ENCODE results near the gene DBX2.
"Not testable (repeated sequence)": the region's sequence is repeated elsewhere in the genome, so short reads cannot be mapped to it uniquely, and the experiment has no call there.

Gene DBX2

DNA sequence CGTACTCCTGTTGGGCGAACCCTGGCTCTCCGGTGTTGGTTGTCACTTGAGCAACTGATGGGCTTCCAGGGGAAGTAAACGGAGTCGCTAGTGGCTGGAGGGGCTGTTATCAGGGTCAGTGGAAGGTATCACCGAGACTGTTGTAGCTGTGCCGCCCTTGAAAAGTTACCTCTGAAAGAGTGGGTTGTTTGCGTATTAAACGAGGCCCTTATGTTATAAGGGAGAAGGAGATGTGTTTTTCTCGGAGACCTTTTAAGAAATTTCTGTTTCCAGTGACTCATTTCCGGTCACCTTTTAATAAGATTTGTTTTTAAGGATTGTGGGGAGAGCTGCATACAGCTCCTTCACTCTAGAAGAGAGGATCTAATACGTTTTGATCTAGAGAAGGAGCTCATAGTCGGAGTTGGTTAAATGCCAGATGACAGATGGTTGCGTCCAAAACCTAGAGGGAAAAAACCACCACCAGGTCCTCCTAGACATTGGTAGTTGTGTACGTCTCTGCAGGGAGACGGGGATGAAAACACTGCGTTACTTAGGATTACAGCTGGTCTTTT lies 750 bp upstream of the DBX2 start:
- Histone ChIP-seq H3K4me3 (ENCODE audit: low read length) (no peak overlapping the region), H3K27me3 (ENCODE audit: insufficient read depth, low read length) (peaks cover 55% of the 10 kb centered on the region), H3K36me3 (ENCODE audit: insufficient read depth, low read length) (no peaks in the 10 kb centered on the region), H2AFZ (ENCODE audit: low read depth, low read length) (no peak overlapping the region), H3K4me1 (ENCODE audit: insufficient read depth, low read length) (peaks cover 5% of the 10 kb centered on the region), H3K9me3 (ENCODE audit: low read length) (peaks cover 6% of the 10 kb centered on the region)

DNA sequence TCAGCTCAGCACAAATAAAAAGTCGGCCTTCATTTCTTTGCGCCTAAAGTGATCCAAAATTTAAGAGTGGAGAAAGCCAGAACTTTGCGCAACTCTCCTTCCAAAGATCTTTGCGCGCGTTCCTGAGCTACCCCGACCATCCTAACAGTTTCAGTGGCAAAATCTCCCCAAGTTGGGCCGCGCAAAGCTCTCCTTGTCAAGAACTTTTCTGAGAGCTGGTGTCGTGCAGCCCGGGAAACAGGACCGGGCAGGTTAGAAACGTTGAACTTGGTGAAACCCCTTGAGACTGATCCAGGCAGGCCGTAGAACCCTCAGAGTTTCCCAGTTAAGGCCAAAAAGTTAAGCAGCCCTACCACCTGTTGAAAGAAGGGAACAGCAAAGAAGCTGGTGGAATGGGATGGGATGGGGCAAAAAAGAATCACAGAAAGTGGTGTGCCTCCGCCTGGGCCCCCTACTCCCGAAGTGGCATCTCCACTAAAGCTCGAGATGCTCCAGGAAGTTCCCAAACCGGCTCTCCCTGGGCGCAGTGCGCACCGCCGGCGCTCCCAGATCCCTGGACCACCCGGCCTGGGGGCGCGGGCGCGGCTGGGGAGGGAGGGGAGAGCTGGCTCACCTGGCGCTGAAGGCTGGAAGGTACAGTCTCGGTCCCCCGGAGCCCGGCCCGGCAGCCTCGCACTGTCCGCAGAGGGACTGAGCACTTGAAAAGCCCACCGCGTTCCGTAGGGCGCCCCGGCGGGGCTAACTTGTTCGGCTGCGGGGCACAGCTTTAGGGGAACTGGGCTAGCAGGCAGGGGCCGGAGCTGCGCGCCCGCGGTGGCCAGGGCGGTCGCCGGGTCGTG lies 768 bp downstream of the DBX2 start:
- Histone ChIP-seq H3K4me1 (ENCODE audit: insufficient read depth, low read length) (peaks cover 5% of the 10 kb centered on the region), H2AFZ (ENCODE audit: low read depth, low read length) (peak overlapping the region; percentile 76), H3K4me3 (ENCODE audit: low read length) (peak overlapping the region; percentile 36), H3K9me3 (ENCODE audit: low read length) (peaks cover 6% of the 10 kb centered on the region), H3K27me3 (ENCODE audit: insufficient read depth, low read length) (peaks cover 67% of the 10 kb centered on the region), H3K36me3 (ENCODE audit: insufficient read depth, low read length) (no peaks in the 10 kb centered on the region)

DNA sequence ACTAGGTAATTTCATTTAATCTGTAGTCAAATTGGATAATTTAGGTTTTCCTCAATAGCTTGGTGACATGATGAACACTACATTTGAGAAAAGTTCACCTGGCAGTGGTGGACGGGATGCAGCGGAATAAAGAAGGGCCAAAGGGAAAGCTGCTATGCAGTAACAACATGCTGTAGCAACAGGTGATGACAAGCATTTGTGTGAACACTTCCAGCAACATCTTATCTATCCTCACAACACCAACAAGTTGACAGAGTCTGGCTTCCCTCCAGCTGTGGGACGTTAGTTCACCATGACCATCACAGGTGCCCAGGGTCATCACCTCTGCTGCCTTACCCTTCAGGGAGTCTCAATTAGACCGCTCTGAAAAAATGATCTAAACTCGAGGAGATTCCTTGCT lies 8.3 kb downstream of the DBX2 start:
- H3K36me3 ChIP-seq (ENCODE audit: insufficient read depth, low read length), result no peaks in the 10 kb centered on the region
- H3K27me3 ChIP-seq (ENCODE audit: insufficient read depth, low read length), result peaks cover 35% of the 10 kb centered on the region
- H3K4me1 ChIP-seq (ENCODE audit: insufficient read depth, low read length), result no peaks in the 10 kb centered on the region
- H3K4me3 ChIP-seq (ENCODE audit: low read length), result no peak overlapping the region
- peaks cover 1% of the 10 kb centered on the region for H3K9me3 ChIP-seq (ENCODE audit: low read length)
- H2AFZ ChIP-seq (ENCODE audit: low read depth, low read length), result no peak overlapping the region

DNA sequence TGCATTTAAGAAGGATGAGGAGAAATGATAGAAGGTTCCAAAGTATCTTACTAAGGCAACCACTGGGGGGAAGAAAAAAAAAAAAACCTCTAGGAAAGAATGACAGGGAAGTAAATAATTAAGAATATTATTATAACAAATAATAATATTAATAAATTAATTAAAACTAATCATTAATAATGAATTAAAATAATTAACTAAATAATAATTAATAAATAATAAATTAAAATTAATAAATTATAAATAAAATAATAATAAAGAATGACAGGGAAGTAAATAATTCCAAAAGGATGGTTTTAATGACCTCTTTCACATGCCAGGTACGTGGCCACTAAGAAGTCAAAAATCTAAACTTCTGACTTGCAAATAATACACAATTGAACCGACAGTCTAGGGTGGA lies 9.9 kb downstream of the DBX2 start:
- Histone ChIP-seq H3K9me3 (ENCODE audit: low read length) (peaks cover 1% of the 10 kb centered on the region), H3K36me3 (ENCODE audit: insufficient read depth, low read length) (no peaks in the 10 kb centered on the region), H3K4me1 (ENCODE audit: insufficient read depth, low read length) (no peaks in the 10 kb centered on the region), H3K27me3 (ENCODE audit: insufficient read depth, low read length) (peaks cover 25% of the 10 kb centered on the region), H3K4me3 (ENCODE audit: low read length) (no peak overlapping the region), H2AFZ (ENCODE audit: low read depth, low read length) (no peak overlapping the region)

DNA sequence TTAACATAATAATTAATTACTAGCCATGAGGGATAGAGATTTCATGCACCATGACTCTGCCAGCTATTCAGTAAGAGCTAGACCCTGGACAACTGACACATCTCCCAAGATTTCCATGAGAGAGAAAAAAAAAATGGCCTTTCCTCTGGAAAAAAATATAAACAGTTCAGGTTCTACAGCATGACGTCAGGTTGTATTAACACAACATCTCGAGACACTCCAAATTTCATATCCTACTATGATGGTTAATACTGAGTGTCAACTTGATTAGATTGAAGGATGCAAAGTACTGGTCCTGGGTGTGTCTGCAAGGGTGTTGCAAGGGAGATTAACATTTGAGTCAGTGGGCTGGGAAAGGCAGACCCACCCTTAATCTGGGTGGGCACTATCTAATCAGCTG lies 11.1 kb downstream of the DBX2 start:
- no peaks in the 10 kb centered on the region for H3K36me3 ChIP-seq (ENCODE audit: insufficient read depth, low read length)
- peaks cover 14% of the 10 kb centered on the region for H3K27me3 ChIP-seq (ENCODE audit: insufficient read depth, low read length)
- peaks cover 10% of the 10 kb centered on the region for H3K4me1 ChIP-seq (ENCODE audit: insufficient read depth, low read length)
- H3K9me3 ChIP-seq (ENCODE audit: low read length), result peaks cover 1% of the 10 kb centered on the region
- no peak overlapping the region for H2AFZ ChIP-seq (ENCODE audit: low read depth, low read length)
- H3K4me3 ChIP-seq (ENCODE audit: low read length), result no peak overlapping the region

DNA sequence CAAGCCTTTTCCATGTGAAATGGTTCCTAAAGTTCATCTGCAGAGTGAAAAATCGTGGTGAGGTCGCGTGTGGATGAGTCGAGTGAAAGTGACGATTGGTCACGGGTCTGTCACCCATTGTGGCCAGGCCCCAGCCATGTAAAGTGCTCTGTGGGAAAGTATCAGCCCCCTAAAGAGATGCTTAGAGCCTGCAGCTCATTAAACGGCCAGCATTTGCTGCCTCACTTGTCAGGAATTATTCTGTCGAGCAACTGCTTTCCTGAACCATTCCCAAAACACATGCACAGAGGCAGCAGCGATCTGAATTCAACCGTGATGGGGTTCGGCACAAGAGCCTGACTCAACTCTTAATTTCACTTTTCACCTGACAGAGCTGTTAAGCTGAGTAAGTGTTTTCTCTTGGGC lies 16.0 kb downstream of the DBX2 start:
- Histone ChIP-seq H2AFZ (ENCODE audit: low read depth, low read length) (no peak overlapping the region), H3K9me3 (ENCODE audit: low read length) (no peaks in the 10 kb centered on the region), H3K4me3 (ENCODE audit: low read length) (peak overlapping the region; percentile 11), H3K27me3 (ENCODE audit: insufficient read depth, low read length) (peaks cover 8% of the 10 kb centered on the region), H3K36me3 (ENCODE audit: insufficient read depth, low read length) (no peaks in the 10 kb centered on the region), H3K4me1 (ENCODE audit: insufficient read depth, low read length) (peaks cover 17% of the 10 kb centered on the region)

DNA sequence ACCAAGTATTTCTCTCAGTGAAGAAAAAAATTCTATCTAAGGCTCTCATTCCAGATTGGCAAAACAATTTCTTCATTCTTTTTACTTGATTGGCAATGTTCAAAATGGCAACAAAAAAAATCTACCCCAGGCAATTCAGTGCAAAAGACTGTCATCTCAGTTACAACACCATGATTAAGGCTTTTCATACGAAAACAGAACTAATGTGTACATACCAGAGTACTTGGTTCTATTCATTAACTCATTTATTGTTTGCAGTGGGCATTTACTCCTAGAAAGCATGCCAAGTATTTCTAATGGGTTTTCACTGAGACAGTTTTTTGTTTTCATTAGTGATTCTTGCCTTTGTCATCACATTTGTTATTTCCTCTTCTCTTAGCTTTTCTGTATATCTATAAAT lies 33.0 kb downstream of the DBX2 start:
- H3K4me1 ChIP-seq (ENCODE audit: insufficient read depth, low read length), result no peaks in the 10 kb centered on the region

DNA sequence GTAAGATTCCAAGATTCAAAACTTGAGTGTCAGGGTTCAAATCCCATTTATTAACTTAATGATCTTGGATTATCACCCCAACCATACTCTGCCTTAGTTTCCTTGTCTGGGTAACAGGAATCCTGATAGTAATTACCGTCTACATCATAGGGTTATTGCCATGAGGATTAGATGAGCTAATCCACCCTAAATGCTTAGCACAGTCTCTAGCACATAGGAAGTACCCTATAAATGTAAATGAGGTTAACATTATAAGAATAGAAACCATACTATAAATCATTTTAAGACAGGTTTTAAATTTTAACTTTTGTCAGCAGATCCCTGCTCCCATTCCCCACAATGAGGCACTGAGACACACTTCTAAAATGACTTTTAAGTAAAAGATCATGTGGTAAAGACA lies 36.5 kb downstream of the DBX2 start:
- H3K4me3 ChIP-seq (ENCODE audit: low read length), result no peak overlapping the region
- H3K36me3 ChIP-seq (ENCODE audit: insufficient read depth, low read length), result no peaks in the 10 kb centered on the region
- no peaks in the 10 kb centered on the region for H3K27me3 ChIP-seq (ENCODE audit: insufficient read depth, low read length)
- H3K4me1 ChIP-seq (ENCODE audit: insufficient read depth, low read length), result no peaks in the 10 kb centered on the region
- no peaks in the 10 kb centered on the region for H3K9me3 ChIP-seq (ENCODE audit: low read length)
- H2AFZ ChIP-seq (ENCODE audit: low read depth, low read length), result no peak overlapping the region

More for the DNA sequence above, 33.0 kb downstream of the DBX2 start:
- Histone ChIP-seq H2AFZ (ENCODE audit: low read depth, low read length) (no peak overlapping the region), H3K9me3 (ENCODE audit: low read length) (no peaks in the 10 kb centered on the region), H3K4me3 (ENCODE audit: low read length) (no peak overlapping the region), H3K36me3 (ENCODE audit: insufficient read depth, low read length) (no peaks in the 10 kb centered on the region), H3K27me3 (ENCODE audit: insufficient read depth, low read length) (no peaks in the 10 kb centered on the region)

DNA sequence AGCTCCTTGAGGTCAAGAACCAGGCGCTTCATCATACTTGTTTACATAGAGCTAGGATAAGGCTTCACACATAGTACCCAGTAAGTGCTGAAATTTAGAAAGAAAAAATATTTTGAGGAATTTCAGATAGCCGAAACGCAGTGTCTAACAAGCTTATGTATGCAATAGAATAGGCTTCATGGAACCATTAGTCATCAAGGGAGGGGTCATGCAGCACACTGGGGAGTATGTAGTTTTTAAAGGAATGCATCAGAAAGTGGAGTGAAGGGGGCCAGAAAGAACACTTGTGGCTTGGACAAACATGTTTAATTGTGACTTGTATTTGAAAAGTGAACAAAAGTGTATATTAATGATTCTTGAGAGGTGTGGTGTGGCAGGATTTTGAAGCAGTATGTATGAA lies 38.1 kb downstream of the DBX2 start:
- Histone ChIP-seq H3K9me3 (ENCODE audit: low read length) (no peaks in the 10 kb centered on the region), H3K4me1 (ENCODE audit: insufficient read depth, low read length) (no peaks in the 10 kb centered on the region), H3K4me3 (ENCODE audit: low read length) (no peak overlapping the region), H3K36me3 (ENCODE audit: insufficient read depth, low read length) (no peaks in the 10 kb centered on the region), H3K27me3 (ENCODE audit: insufficient read depth, low read length) (no peaks in the 10 kb centered on the region), H2AFZ (ENCODE audit: low read depth, low read length) (no peak overlapping the region)

DNA sequence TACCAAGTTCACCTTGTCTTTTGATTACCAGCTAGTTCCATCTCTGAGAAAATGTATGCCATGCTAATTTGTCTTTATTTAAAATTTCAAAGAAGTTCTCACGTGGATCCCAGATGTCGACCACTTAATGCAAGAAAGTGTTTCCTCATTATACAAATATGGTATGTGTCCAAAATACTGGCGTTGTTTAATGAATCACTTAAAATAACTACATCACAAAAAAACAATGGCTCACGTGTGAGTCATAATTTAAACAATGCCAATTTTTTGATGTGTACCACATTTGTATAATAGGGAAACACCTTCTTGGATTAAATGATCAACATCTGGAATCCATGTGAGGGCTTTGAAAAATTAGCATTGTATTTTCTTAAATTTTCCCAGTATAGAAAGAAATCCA lies 40.8 kb downstream of the DBX2 start:
- Histone ChIP-seq H3K4me3 (ENCODE audit: low read length) (no peak overlapping the region), H2AFZ (ENCODE audit: low read depth, low read length) (no peak overlapping the region), H3K27me3 (ENCODE audit: insufficient read depth, low read length) (no peaks in the 10 kb centered on the region), H3K9me3 (ENCODE audit: low read length) (no peaks in the 10 kb centered on the region), H3K36me3 (ENCODE audit: insufficient read depth, low read length) (no peaks in the 10 kb centered on the region), H3K4me1 (ENCODE audit: insufficient read depth, low read length) (no peaks in the 10 kb centered on the region)

DNA sequence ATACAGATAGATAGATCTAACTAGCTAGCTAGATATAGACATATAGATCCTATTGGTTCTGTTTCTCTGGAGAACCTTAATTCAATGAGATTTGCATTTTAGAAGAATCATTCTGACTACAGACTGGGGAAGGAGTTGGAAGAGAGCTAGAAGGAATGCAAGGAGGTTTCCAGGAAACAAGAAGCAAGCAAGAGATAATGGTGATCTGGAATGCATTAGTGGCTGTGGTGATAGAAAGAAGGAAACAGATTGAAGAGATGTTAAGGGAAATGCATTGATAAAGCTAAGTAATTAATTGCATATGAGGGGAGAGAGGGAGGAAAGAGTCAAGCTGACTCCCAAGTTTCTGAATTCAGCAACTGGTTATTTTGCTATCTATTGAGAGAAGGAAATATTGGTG lies 42.7 kb downstream of the DBX2 start:
- H2AFZ ChIP-seq (ENCODE audit: low read depth, low read length), result no peak overlapping the region
- H3K36me3 ChIP-seq (ENCODE audit: insufficient read depth, low read length), result no peaks in the 10 kb centered on the region
- no peaks in the 10 kb centered on the region for H3K4me1 ChIP-seq (ENCODE audit: insufficient read depth, low read length)
- H3K4me3 ChIP-seq (ENCODE audit: low read length), result no peak overlapping the region
- no peaks in the 10 kb centered on the region for H3K27me3 ChIP-seq (ENCODE audit: insufficient read depth, low read length)
- no peaks in the 10 kb centered on the region for H3K9me3 ChIP-seq (ENCODE audit: low read length)

DNA sequence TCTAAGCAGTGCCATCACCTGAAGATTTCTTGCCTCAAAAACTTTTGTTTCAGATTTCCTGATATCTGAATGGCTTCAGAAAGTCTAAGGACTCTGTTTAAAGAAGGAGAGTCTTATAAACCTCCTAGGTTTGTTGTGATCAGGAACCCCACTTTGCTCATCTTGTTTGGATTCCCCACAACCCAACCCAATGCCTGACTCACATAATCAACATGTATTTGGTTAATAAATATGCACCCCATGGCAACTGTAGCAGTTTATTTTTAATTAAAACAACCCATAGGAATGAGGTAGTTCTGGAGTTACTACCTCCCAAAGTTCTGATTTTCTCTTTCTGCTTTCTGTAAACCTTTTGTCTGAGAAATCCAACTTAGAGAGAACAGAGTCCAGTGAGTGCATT lies 51.5 kb downstream of the DBX2 start:
- no peaks in the 10 kb centered on the region for H3K4me1 ChIP-seq (ENCODE audit: insufficient read depth, low read length)
- no peak overlapping the region for H2AFZ ChIP-seq (ENCODE audit: low read depth, low read length)
- H3K9me3 ChIP-seq (ENCODE audit: low read length), result no peaks in the 10 kb centered on the region
- H3K4me3 ChIP-seq (ENCODE audit: low read length), result no peak overlapping the region
- H3K27me3 ChIP-seq (ENCODE audit: insufficient read depth, low read length), result no peaks in the 10 kb centered on the region
- no peaks in the 10 kb centered on the region for H3K36me3 ChIP-seq (ENCODE audit: insufficient read depth, low read length)

DNA sequence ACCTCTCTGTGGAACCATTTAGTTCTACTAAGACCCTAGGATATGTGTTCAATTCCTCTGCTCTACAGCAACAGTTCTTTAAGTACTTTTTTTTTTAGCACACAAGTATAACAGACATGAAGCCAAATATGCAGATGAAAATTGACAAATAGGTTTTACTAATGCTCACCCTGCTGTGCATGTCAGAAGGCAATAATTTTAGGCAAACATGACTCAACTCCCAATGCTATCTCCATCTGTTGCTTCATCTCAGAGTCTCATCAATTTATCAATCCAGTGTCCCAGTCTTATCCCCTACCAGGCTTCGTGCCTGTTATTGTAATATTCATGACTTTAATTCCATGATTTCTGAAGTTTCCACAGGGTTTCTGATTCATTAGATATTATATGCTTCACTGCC lies 57.7 kb downstream of the DBX2 start:
- Histone ChIP-seq H3K36me3 (ENCODE audit: insufficient read depth, low read length) (no peaks in the 10 kb centered on the region), H3K4me1 (ENCODE audit: insufficient read depth, low read length) (no peaks in the 10 kb centered on the region), H2AFZ (ENCODE audit: low read depth, low read length) (no peak overlapping the region), H3K27me3 (ENCODE audit: insufficient read depth, low read length) (no peaks in the 10 kb centered on the region), H3K4me3 (ENCODE audit: low read length) (no peak overlapping the region), H3K9me3 (ENCODE audit: low read length) (no peaks in the 10 kb centered on the region)

DNA sequence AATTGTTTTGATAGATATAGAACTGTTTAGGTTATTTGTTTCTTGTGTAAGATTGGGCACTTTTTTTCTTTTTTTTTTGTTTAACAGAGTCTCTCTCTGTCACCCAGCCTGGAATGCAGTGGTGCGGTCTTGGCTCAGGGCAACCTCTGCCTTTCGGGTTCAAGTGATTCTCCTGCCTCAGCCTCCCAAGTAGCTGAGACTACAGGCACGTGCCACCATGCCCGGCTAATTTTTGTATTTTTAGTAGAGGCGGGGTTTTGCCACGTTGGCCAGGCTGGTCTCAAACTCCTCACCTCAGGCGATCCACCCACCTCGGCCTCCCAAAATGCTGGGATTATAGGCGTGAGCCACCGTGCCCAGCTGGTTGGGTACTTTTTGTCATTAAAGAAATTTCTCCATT lies 66.0 kb downstream of the DBX2 start:
- not testable (repeated sequence) for H3K36me3 ChIP-seq (ENCODE audit: insufficient read depth, low read length); H3K4me1 ChIP-seq (ENCODE audit: insufficient read depth, low read length); H2AFZ ChIP-seq (ENCODE audit: low read depth, low read length); H3K27me3 ChIP-seq (ENCODE audit: insufficient read depth, low read length); H3K9me3 ChIP-seq (ENCODE audit: low read length); H3K4me3 ChIP-seq (ENCODE audit: low read length)

Measured in neuron (in vitro differentiated cells).